Panc1 (cell line): Measurements from ENCODE around the gene CA10.

Experiments
- CTCF ChIP-seq: fragments of 450-650 bp; IDR thresholded peaks from 2 replicates; pipeline ENCODE4 v1.5.1; 2017; ENCODE audit warnings: mild to moderate bottlenecking
- POLR2AphosphoS5 ChIP-seq: IDR thresholded peaks from 2 replicates; pipeline ENCODE4 v1.6.1; 2012; ENCODE audit warnings: mild to moderate bottlenecking, low read depth, low read length, moderate library complexity
- TCF7L2 ChIP-seq: IDR thresholded peaks from 2 replicates; pipeline ENCODE4 v1.6.1; 2011; ENCODE audit warnings: mild to moderate bottlenecking, low read depth, low read length, inconsistent platforms
- TF ChIP-seq, protein P1 (sequence below), 2 experiments: IDR thresholded peaks; 2 replicates each; pipeline ENCODE4 v1.6.1; 2011 to 2012; ENCODE audit warnings: low read depth in 2 of 2, control low read depth in 1 of 2, low read length in 1 of 2, mild to moderate bottlenecking in 1 of 2, moderate library complexity in 1 of 2; ENCODE audit not compliant: insufficient read depth in 1 of 2

DNA sequence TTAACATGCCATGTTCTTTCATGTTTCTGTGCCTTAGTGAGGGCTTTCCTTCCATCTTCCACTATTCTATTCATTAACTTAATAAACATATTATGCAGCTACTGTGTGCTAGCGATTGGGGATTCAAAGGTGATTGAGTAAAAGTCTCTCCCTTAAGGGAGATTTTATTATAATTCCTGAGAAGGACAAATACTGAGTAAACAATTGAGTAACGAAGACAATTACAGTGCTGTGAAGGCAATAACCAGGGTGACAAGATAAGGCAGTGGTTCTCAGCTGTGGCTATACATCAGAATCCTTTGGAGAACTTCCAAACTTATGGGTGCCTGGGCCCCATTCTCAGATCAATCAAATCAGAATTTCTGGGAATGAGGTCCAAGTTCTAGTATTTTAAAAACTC lies 353.3 kb downstream of the CA10 start:
- TF ChIP-seq CTCF (no peak), TCF7L2 (no peak), POLR2AphosphoS5 (no peak)
- TF ChIP-seq, protein P1, sequence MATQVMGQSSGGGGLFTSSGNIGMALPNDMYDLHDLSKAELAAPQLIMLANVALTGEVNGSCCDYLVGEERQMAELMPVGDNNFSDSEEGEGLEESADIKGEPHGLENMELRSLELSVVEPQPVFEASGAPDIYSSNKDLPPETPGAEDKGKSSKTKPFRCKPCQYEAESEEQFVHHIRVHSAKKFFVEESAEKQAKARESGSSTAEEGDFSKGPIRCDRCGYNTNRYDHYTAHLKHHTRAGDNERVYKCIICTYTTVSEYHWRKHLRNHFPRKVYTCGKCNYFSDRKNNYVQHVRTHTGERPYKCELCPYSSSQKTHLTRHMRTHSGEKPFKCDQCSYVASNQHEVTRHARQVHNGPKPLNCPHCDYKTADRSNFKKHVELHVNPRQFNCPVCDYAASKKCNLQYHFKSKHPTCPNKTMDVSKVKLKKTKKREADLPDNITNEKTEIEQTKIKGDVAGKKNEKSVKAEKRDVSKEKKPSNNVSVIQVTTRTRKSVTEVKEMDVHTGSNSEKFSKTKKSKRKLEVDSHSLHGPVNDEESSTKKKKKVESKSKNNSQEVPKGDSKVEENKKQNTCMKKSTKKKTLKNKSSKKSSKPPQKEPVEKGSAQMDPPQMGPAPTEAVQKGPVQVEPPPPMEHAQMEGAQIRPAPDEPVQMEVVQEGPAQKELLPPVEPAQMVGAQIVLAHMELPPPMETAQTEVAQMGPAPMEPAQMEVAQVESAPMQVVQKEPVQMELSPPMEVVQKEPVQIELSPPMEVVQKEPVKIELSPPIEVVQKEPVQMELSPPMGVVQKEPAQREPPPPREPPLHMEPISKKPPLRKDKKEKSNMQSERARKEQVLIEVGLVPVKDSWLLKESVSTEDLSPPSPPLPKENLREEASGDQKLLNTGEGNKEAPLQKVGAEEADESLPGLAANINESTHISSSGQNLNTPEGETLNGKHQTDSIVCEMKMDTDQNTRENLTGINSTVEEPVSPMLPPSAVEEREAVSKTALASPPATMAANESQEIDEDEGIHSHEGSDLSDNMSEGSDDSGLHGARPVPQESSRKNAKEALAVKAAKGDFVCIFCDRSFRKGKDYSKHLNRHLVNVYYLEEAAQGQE (IDR thresholded peaks at IDR 0.05; ENCODE audit: insufficient read depth in 1 of 2, low read depth in 2 of 2, low read length in 1 of 2), result no peak
